Vagina (tissue), 2 donors: Measurements from ENCODE around the gene HOXB5.

Experiments used
- CTCF ChIP-seq, 3 experiments: fragments of 450-650 bp in 2 of 3; fragments of 200-600 bp in 1 of 3; sonication (generic) in 1 of 3; IDR thresholded peaks; one replicate each; pipeline ENCODE4 v1.5.1; 2017 to 2019; ENCODE audit warnings: antibody characterized with exemption in 3 of 3, mild to moderate bottlenecking in 2 of 3, moderate library complexity in 2 of 3
- POLR2A ChIP-seq, 2 donors: fragments of 450-650 bp; IDR thresholded peaks; one replicate each; pipeline ENCODE4 v1.6.1; 2017; ENCODE audit warnings: antibody characterized with exemption in 2 of 2, mild to moderate bottlenecking in 2 of 2, moderate library complexity in 2 of 2
- POLR2AphosphoS5 ChIP-seq, 2 donors: sonication (generic); formaldehyde crosslinking; IDR thresholded peaks; one replicate each; pipeline ENCODE4 v1.9.0; 2017; ENCODE audit warnings: antibody characterized with exemption in 2 of 2, mild to moderate bottlenecking in 2 of 2, low read depth in 1 of 2; ENCODE audit not compliant: insufficient read depth in 1 of 2

- TF ChIP-seq CTCF (IDR thresholded peaks at IDR 0.05) = no peak
- no peak for TF ChIP-seq POLR2AphosphoS5 (IDR thresholded peaks at IDR 0.05; ENCODE audit: insufficient read depth in 1 of 2, low read depth in 1 of 2)
- no peak for TF ChIP-seq POLR2A (IDR thresholded peaks at IDR 0.05)
Measured at GRCh38 chr17:48633266-48633677, 39.7 kb upstream of the HOXB5 start.
